Duodenal mucosa (tissue), 2 donors: ENCODE results near the gene TCIRG1.

Source experiments
- H3K27ac ChIP-seq: one replicate; pipeline ENCODE4 v1.7.0; 2013; ENCODE audit warnings: low read depth, low read length
- H3K27me3 ChIP-seq, 2 donors: one replicate each; pipeline ENCODE4 v1.7.0; 2013; ENCODE audit warnings: low read length in 2 of 2, control low read depth in 1 of 2; ENCODE audit not compliant: insufficient read depth in 2 of 2, control insufficient read depth in 1 of 2
- H3K36me3 ChIP-seq, 2 donors: one replicate each; pipeline ENCODE4 v1.7.0; 2013; ENCODE audit warnings: low read length in 2 of 2, control low read depth in 1 of 2; ENCODE audit not compliant: insufficient read depth in 2 of 2, control insufficient read depth in 1 of 2
- H3K4me1 ChIP-seq, 2 donors: one replicate each; pipeline ENCODE4 v1.7.0; 2013; ENCODE audit warnings: low read length in 2 of 2, control low read depth in 1 of 2; ENCODE audit not compliant: insufficient read depth in 2 of 2, control insufficient read depth in 1 of 2
- H3K4me3 ChIP-seq, 2 donors: one replicate each; pipeline ENCODE4 v1.7.0; 2013; ENCODE audit warnings: low read length in 2 of 2, low read depth in 1 of 2
- H3K9ac ChIP-seq, 2 donors: one replicate each; pipeline ENCODE4 v1.7.0; 2013; ENCODE audit warnings: low read length in 2 of 2, low read depth in 1 of 2
- H3K9me3 ChIP-seq, 2 donors: one replicate each; pipeline ENCODE4 v1.7.0; 2013; ENCODE audit warnings: low read length in 2 of 2, control low read depth in 1 of 2; ENCODE audit not compliant: control insufficient read depth in 1 of 2

TCIRG1 gene

GRCh38 chr11:68053981-68054812, 15.4 kb downstream of the TCIRG1 start:
- H3K36me3 ChIP-seq = peaks cover 10 to 61% of the 10 kb centered on the region in 2 donors

GRCh38 chr11:68056317-68057285, 17.8 kb downstream of the TCIRG1 start:
- H3K27me3 ChIP-seq = no peaks in the 10 kb centered on the region
- no peak overlapping the region for H3K9ac ChIP-seq
- H3K4me1 ChIP-seq = no peaks in the 10 kb centered on the region
- H3K36me3 ChIP-seq = peaks cover 5 to 49% of the 10 kb centered on the region in 2 donors
- H3K9me3 ChIP-seq = no peaks in the 10 kb centered on the region
- no peak overlapping the region for H3K4me3 ChIP-seq
- H3K27ac ChIP-seq = no peak overlapping the region

More at GRCh38 chr11:68053981-68054812, 15.4 kb downstream of the TCIRG1 start:
- Histone ChIP-seq H3K27me3 (no peaks in the 10 kb centered on the region), H3K9ac (no peak overlapping the region), H3K4me3 (no peak overlapping the region), H3K27ac (no peak overlapping the region), H3K9me3 (no peaks in the 10 kb centered on the region), H3K4me1 (no peaks in the 10 kb centered on the region)

- Histone ChIP-seq H3K9ac (no peak overlapping the region), H3K4me1 (no peaks in the 10 kb centered on the region), H3K9me3 (no peaks in the 10 kb centered on the region), H3K27me3 (no peaks in the 10 kb centered on the region), H3K4me3 (no peak overlapping the region), H3K36me3 (peaks cover 17 to 50% of the 10 kb centered on the region in 2 donors), H3K27ac (no peak overlapping the region)
Observed at GRCh38 chr11:68057807-68058206, 19.0 kb downstream of the TCIRG1 start.

- Histone ChIP-seq H3K27me3 (no peaks in the 10 kb centered on the region), H3K4me1 (no peaks in the 10 kb centered on the region), H3K9ac (no peak overlapping the region), H3K4me3 (no peak overlapping the region), H3K27ac (no peak overlapping the region), H3K36me3 (peaks cover 35 to 66% of the 10 kb centered on the region in 2 donors), H3K9me3 (no peaks in the 10 kb centered on the region)
Observed at GRCh38 chr11:68061508-68061907, 22.7 kb downstream of the TCIRG1 start.

GRCh38 chr11:68064926-68065325, 26.1 kb downstream of the TCIRG1 start:
- H3K27ac ChIP-seq = no peak overlapping the region
- no peaks in the 10 kb centered on the region for H3K4me1 ChIP-seq
- peaks cover 59 to 84% of the 10 kb centered on the region in 2 donors for H3K36me3 ChIP-seq
- H3K27me3 ChIP-seq = no peaks in the 10 kb centered on the region
- H3K4me3 ChIP-seq = no peak overlapping the region
- H3K9ac ChIP-seq = no peak overlapping the region
- H3K9me3 ChIP-seq = no peaks in the 10 kb centered on the region

- H3K9me3 ChIP-seq = no peaks in the 10 kb centered on the region
- H3K27me3 ChIP-seq = no peaks in the 10 kb centered on the region
- H3K4me1 ChIP-seq = no peaks in the 10 kb centered on the region
- H3K9ac ChIP-seq = no peak overlapping the region
- peaks cover 65 to 88% of the 10 kb centered on the region in 2 donors for H3K36me3 ChIP-seq
- H3K27ac ChIP-seq = no peak overlapping the region
- no peak overlapping the region for H3K4me3 ChIP-seq
Observed at GRCh38 chr11:68065841-68066240, 27.0 kb downstream of the TCIRG1 start.

GRCh38 chr11:68066742-68067141, 27.9 kb downstream of the TCIRG1 start:
- H3K36me3 ChIP-seq = peaks cover 67 to 89% of the 10 kb centered on the region in 2 donors
- no peaks in the 10 kb centered on the region for H3K27me3 ChIP-seq
- no peak overlapping the region for H3K4me3 ChIP-seq
- no peaks in the 10 kb centered on the region for H3K9me3 ChIP-seq
- no peak overlapping the region for H3K27ac ChIP-seq
- H3K4me1 ChIP-seq = no peaks in the 10 kb centered on the region
- no peak overlapping the region for H3K9ac ChIP-seq

- H3K27me3 ChIP-seq = no peaks in the 10 kb centered on the region
- H3K4me1 ChIP-seq = no peaks in the 10 kb centered on the region
- H3K9ac ChIP-seq = no peak overlapping the region
- no peaks in the 10 kb centered on the region for H3K9me3 ChIP-seq
- H3K27ac ChIP-seq = no peak overlapping the region
- no peak overlapping the region for H3K4me3 ChIP-seq
- H3K36me3 ChIP-seq = peaks cover 58 to 82% of the 10 kb centered on the region in 2 donors
Observed at GRCh38 chr11:68067991-68068390, 29.2 kb downstream of the TCIRG1 start.

- no peak overlapping the region for H3K4me3 ChIP-seq
- peaks cover 51 to 78% of the 10 kb centered on the region in 2 donors for H3K36me3 ChIP-seq
- H3K9me3 ChIP-seq = no peaks in the 10 kb centered on the region
- H3K9ac ChIP-seq = no peak overlapping the region
- H3K27me3 ChIP-seq = no peaks in the 10 kb centered on the region
- no peak overlapping the region for H3K27ac ChIP-seq
- no peaks in the 10 kb centered on the region for H3K4me1 ChIP-seq
Observed at GRCh38 chr11:68071281-68072048, 32.6 kb downstream of the TCIRG1 start.
